CD1c-positive myeloid dendritic cell (primary cell): ENCODE data around the gene TBC1D3G.
"Not testable (repeated sequence)": the region's sequence is repeated elsewhere in the genome, so short reads cannot be mapped to it uniquely, and the experiment has no call there.

Experiments used
- DNase-seq: peaks from one replicate; pipeline ENCODE4 v3.0.0-alpha.2; 2016; ENCODE audit errors: extremely low spot score

Gene TBC1D3G

GRCh38 chr17:36323584-36323983, at the start of gene TBC1D3G:
Gene TBC1D3G (plus strand): TSS chr17:36323884. CDS start chr17:36325412, 1,528 bp downstream.
- DNase-seq, result not testable (repeated sequence)

- not testable (repeated sequence) for DNase-seq
Measured at GRCh38 chr17:36283256-36283655, 40.4 kb upstream of the TBC1D3G start.

DNA sequence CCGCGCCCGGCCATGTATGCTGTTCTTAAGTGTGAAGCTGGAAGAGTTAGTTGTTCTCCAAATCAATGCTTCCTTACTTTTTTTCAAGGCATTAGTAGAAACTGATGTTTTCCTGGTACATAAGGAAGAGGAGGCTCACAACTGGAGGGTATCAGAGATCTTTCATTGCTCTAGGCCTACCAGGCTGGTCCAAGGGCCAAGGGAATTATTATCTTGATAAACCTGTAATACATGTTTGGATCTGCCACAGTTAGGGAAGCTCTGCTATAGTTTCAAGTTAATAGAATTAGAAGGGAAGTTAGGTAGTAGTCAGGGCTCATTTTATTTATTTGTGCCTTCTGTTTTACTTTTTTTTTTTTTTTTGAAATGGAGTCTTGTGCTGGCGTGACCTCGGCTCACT, 39.5 kb upstream of the TBC1D3G start:
- DNase-seq, result not testable (repeated sequence)

DNA sequence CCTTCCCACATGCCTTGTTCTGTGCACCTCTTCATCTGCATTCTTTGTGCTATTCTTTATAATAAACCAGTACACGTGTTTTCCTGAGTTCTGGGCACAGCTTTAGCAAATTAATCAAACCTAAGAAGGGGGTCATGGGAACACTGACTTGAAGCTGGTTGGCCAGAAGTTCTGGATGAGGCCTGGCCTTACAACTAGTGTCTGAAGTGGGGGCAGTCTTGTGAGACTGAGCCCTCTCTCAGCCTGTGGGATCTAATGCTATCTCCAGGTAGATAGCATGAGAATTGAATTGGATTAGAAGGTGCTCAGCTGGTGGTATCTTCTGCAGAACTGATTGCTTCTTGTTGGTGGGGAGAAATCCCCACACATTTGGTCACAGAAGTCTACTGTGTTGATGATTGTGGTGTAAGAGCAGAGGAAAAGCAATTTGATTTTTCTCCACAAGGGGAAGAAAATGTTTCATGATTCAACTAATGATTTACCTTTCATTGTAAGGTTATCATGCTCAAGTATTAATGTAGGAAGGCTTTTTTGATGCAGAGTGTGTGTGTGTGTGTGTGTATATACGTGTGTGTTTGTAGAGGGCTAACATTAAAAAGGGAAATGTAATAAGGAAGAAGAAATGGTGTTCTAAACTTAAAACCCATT, 33.6 kb upstream of the TBC1D3G start:
- not testable (repeated sequence) for DNase-seq

GRCh38 chr17:36295161-36295560, 28.5 kb upstream of the TBC1D3G start:
- DNase-seq, result not testable (repeated sequence)

DNA sequence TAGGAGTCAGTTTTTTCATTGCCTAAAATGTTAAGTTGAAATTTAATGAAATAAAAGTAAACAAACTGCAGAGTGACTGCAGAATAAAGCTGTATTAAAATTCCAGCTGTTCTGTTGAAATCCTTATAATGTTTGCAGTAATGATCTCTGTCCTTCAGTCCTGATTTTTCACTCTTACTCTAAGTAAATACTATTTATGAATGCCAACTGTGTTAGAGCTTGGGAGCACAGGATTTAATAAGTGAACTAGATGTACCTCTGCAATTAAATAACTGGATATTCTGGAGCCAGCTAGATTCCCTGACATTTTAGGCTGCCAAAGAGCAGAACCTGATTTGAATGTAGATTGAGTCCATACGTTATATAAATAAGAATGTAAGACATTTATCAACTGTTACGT, 7.9 kb upstream of the TBC1D3G start:
- not testable (repeated sequence) for DNase-seq

- not testable (repeated sequence) for DNase-seq
Measured at GRCh38 chr17:36362496-36362895, 38.8 kb downstream of the TBC1D3G start.

GRCh38 chr17:36375938-36376337, 52.3 kb downstream of the TBC1D3G start:
- DNase-seq, result not testable (repeated sequence)
